Natural killer cell (primary cell): ENCODE measurements around the gene GPD1. TPM values are rescaled to one million over a fixed set of nuclear protein-coding genes. Genes with fewer than 3 reads are reported as not detected.

Source experiments
- ATAC-seq, 3 donors: fragments of 150-1000 bp in 2 of 3; fragments of 200-7000 bp in 1 of 3; cut with Tn5 transposase; 1 replicate in 1 of 3; 2 replicates in 2 of 3; pipeline ENCODE4 v1.10.0; 2021; ENCODE audit warnings: mild to moderate bottlenecking in 2 of 3, moderate library complexity in 2 of 3
- DNase-seq, 2 donors: peaks; one replicate each; pipeline versions ENCODE4 v3.0.0 to v3.0.0-alpha.2; 2013 to 2021; ENCODE audit warnings: mixed read lengths in 1 of 2
- H3K27ac ChIP-seq: one replicate; pipeline ENCODE4 v1.5.1; 2013; ENCODE audit warnings: mild to moderate bottlenecking, low read length
- H3K27me3 ChIP-seq: one replicate; pipeline ENCODE4 v1.6.1; 2013; ENCODE audit warnings: low read length; ENCODE audit not compliant: control insufficient read depth, insufficient read depth
- H3K36me3 ChIP-seq: one replicate; pipeline ENCODE4 v1.6.1; 2013; ENCODE audit warnings: low read length; ENCODE audit not compliant: control insufficient read depth, insufficient read depth
- H3K4me1 ChIP-seq: one replicate; pipeline ENCODE4 v1.6.1; 2013; ENCODE audit warnings: low read length; ENCODE audit not compliant: control insufficient read depth, insufficient read depth
- H3K4me3 ChIP-seq: one replicate; pipeline ENCODE4 v1.5.1; 2013; ENCODE audit warnings: low read length
- H3K9me3 ChIP-seq: one replicate; pipeline ENCODE4 v1.6.1; 2013; ENCODE audit warnings: low read length; ENCODE audit not compliant: control insufficient read depth, insufficient read depth
- H3K27ac Mint-ChIP-seq, 2 donors: one replicate each; pipeline ENCODE4 v1.8.0; 2022; ENCODE audit warnings: mild to moderate bottlenecking in 2 of 2, mixed read lengths in 2 of 2, moderate library complexity in 1 of 2
- H3K27me3 Mint-ChIP-seq, 2 donors: one replicate each; pipeline ENCODE4 v1.8.0; 2022; ENCODE audit warnings: low read depth in 2 of 2, mixed read lengths in 2 of 2
- H3K36me3 Mint-ChIP-seq: one replicate; pipeline ENCODE4 v1.8.0; 2022; ENCODE audit warnings: mixed read lengths
- H3K4me1 Mint-ChIP-seq, 2 donors: one replicate each; pipeline ENCODE4 v1.8.0; 2022; ENCODE audit warnings: mixed read lengths in 2 of 2
- H3K4me3 Mint-ChIP-seq: one replicate; pipeline ENCODE4 v1.8.0; 2022; ENCODE audit warnings: mild to moderate bottlenecking, moderate library complexity, mixed read lengths
- H3K9me3 Mint-ChIP-seq, 2 donors: one replicate each; pipeline ENCODE4 v1.8.0; 2022; ENCODE audit warnings: mixed read lengths in 2 of 2
- WGBS: methylation state at CpG from one replicate; pipeline ENCODE4 v1.1.7; 2013; ENCODE audit warnings: missing lambda C conversion rate; ENCODE audit not compliant: insufficient coverage; 5-methylcytosine and 5-hydroxymethylcytosine counted together
- intact Hi-C: fragments of 100-400 bp; cut with micrococcal nuclease; formaldehyde crosslinking; loops from one replicate; pipeline ENCODE4 v1.14.2; 2022
- total RNA-seq, 4 donors: library from RNA; stranded (reverse); fragments of 120-200 nt in 1 of 4; gene quantifications; one replicate each; pipeline versions ENCODE4 v1.2.3 to v1.2.4, GENCODE V29; 2013 to 2022
- TF ChIP-seq, protein P1 (sequence below): fragments of 200-600 bp; IDR thresholded peaks from one replicate; pipeline ENCODE4 v1.8.0; 2022; ENCODE audit warnings: antibody characterized with exemption

Gene GPD1
- total RNA-seq, 3 donors from 2014 or later (not counting 1 experiment from before 2014, with no cell fraction given), result 0.65 TPM; not detected in 2

GRCh38 chr12:50087151-50087550 lies 16.7 kb upstream of the GPD1 start:
- 98% methylated on average over 9 of the region's 9 CpGs for WGBS
- ATAC-seq, result no peak
- H3K36me3 ChIP-seq, result peaks cover 30% of the 10 kb centered on the region

GRCh38 chr12:50087995-50088394 lies 15.8 kb upstream of the GPD1 start:
- ATAC-seq (no peak), DNase-seq (no peak)
- 89% methylated on average over 3 of the region's 3 CpGs for WGBS
- Histone ChIP-seq H3K9me3 (no peaks in the 10 kb centered on the region), H3K27ac (no peak overlapping the region), H3K36me3 (peaks cover 34% of the 10 kb centered on the region), H3K4me3 (no peak overlapping the region), H3K4me1 (peaks cover 13% of the 10 kb centered on the region), H3K27me3 (no peaks in the 10 kb centered on the region)
- H3K9me3 Mint-ChIP-seq, result no peaks in the 10 kb centered on the region
- H3K27ac Mint-ChIP-seq, result peak overlapping the region; percentile 65 to 71
- peak overlapping the region; percentile 13 for H3K4me3 Mint-ChIP-seq
- intact Hi-C loops, result loop anchor here (1.0 to 10.0 kb wide), 2 partner anchors 79 to 227 kb away; partner anchors contain the start of gene CERS5
- TF ChIP-seq, protein P1, sequence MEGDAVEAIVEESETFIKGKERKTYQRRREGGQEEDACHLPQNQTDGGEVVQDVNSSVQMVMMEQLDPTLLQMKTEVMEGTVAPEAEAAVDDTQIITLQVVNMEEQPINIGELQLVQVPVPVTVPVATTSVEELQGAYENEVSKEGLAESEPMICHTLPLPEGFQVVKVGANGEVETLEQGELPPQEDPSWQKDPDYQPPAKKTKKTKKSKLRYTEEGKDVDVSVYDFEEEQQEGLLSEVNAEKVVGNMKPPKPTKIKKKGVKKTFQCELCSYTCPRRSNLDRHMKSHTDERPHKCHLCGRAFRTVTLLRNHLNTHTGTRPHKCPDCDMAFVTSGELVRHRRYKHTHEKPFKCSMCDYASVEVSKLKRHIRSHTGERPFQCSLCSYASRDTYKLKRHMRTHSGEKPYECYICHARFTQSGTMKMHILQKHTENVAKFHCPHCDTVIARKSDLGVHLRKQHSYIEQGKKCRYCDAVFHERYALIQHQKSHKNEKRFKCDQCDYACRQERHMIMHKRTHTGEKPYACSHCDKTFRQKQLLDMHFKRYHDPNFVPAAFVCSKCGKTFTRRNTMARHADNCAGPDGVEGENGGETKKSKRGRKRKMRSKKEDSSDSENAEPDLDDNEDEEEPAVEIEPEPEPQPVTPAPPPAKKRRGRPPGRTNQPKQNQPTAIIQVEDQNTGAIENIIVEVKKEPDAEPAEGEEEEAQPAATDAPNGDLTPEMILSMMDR, result no peak
- H3K4me1 Mint-ChIP-seq, result peaks cover 33 to 38% of the 10 kb centered on the region in 2 donors
- H3K36me3 Mint-ChIP-seq, result peaks cover 6% of the 10 kb centered on the region
- no peaks in the 10 kb centered on the region for H3K27me3 Mint-ChIP-seq

More at GRCh38 chr12:50087151-50087550, 16.7 kb upstream of the GPD1 start:
- intact Hi-C loops, result loop anchor here (10.0 kb wide), 1 partner anchor 228 kb away; no protein-coding TSS in a partner anchor
- Histone ChIP-seq H3K4me1 (peaks cover 13% of the 10 kb centered on the region), H3K9me3 (no peaks in the 10 kb centered on the region), H3K27ac (no peak overlapping the region), H3K27me3 (no peaks in the 10 kb centered on the region), H3K4me3 (no peak overlapping the region)
- Mint-ChIP-seq H3K27ac (peak overlapping the region; percentile 89 to 94), H3K9me3 (no peaks in the 10 kb centered on the region), H3K27me3 (no peaks in the 10 kb centered on the region), H3K36me3 (peaks cover 6% of the 10 kb centered on the region), H3K4me1 (peaks cover 33 to 38% of the 10 kb centered on the region in 2 donors), H3K4me3 (peak overlapping the region; percentile 47)
- TF ChIP-seq, protein P1, result no peak
- DNase-seq, result no peak

- Mint-ChIP-seq H3K36me3 (peaks cover 6% of the 10 kb centered on the region), H3K27ac (peak overlapping the region; percentile 65 to 71), H3K9me3 (no peaks in the 10 kb centered on the region), H3K27me3 (no peaks in the 10 kb centered on the region), H3K4me1 (peaks cover 28 to 38% of the 10 kb centered on the region in 2 donors), H3K4me3 (no peak overlapping the region)
- ATAC-seq, result peak; percentile 25 to 54 (median 34)
- intact Hi-C loops, result loop anchor here (1.0 to 10.0 kb wide), 2 partner anchors 79 to 226 kb away; partner anchors contain the start of gene CERS5
- Histone ChIP-seq H3K27ac (no peak overlapping the region), H3K36me3 (peaks cover 41% of the 10 kb centered on the region), H3K4me1 (peaks cover 13% of the 10 kb centered on the region), H3K27me3 (no peaks in the 10 kb centered on the region), H3K9me3 (no peaks in the 10 kb centered on the region), H3K4me3 (no peak overlapping the region)
- WGBS, result 40% methylated on average over 3 of the region's 3 CpGs
- peak in 1 of 2 donors; percentile 79 for DNase-seq
- TF ChIP-seq, protein P1, result peak; percentile 82
These were observed 15.1 kb upstream of the GPD1 start for GRCh38 chr12:50088577-50089335.
